Right atrium auricular region (tissue), 2 donors: ENCODE results near the gene PODXL. TPM values are rescaled to one million over a fixed set of nuclear protein-coding genes. Genes with fewer than 3 reads are reported as not detected.

Experiments used
- DNase-seq: peaks from one replicate; pipeline ENCODE4 v3.0.0-alpha.2; 2019; ENCODE audit warnings: low spot score
- H3K27ac ChIP-seq, 2 donors: fragments of 200-600 bp; sonication (generic); 1 replicate in 1 of 2; 2 replicates in 1 of 2; pipeline ENCODE4 v1.5.1; 2016 to 2019
- H3K27me3 ChIP-seq, 2 donors: fragments of 200-600 bp; sonication (generic); one replicate each; pipeline versions ENCODE4 v1.5.1 to v1.6.0; 2017 to 2019
- H3K36me3 ChIP-seq: fragments of 200-600 bp; sonication (generic); one replicate; pipeline ENCODE4 v1.5.1; 2016
- H3K4me1 ChIP-seq, 2 donors: fragments of 200-600 bp; sonication (generic); one replicate each; pipeline versions ENCODE4 v1.5.1 to v1.6.0; 2017 to 2019
- H3K4me3 ChIP-seq, 2 donors: fragments of 200-600 bp; sonication (generic); 1 replicate in 1 of 2; 2 replicates in 1 of 2; pipeline ENCODE4 v1.5.1; 2017 to 2019; ENCODE audit warnings: mild to moderate bottlenecking in 1 of 2, moderate library complexity in 1 of 2
- H3K9me3 ChIP-seq, 2 donors: fragments of 200-600 bp; sonication (generic); one replicate each; pipeline ENCODE4 v1.5.1; 2019
- CTCF ChIP-seq, 2 donors: fragments of 200-600 bp; sonication (generic); IDR thresholded peaks; one replicate each; pipeline ENCODE4 v1.5.1; 2019; ENCODE audit warnings: antibody characterized with exemption in 2 of 2
- total RNA-seq, 2 donors: library from RNA; depleted of rRNA; stranded (reverse); fragments of >200 nt; gene quantifications; one replicate each; pipeline ENCODE4 v1.1.0, GENCODE V29; 2016

The PODXL gene
- total RNA-seq, 2 donors from 2014 or later: 47.6 to 144 TPM

DNA sequence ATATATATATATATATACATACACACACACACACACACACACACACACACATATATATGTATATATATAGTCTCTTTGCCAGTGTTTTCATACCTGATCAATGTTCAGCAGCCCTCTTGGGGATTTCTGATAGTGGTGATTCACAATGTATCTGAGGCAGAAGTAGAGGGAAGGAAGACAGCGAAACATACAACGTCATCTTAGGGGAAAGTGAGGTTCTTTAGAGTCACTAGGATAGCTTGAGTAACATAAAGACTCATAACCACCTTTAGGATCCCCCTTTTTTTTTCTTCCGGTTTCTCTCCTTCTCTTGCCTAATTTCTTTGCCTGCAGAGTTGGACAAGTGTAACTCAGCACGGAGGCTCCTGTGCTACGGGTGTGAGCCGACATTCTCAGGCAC lies 56.6 kb downstream of the PODXL start:
- no peak overlapping the region for H3K27ac ChIP-seq
- TF ChIP-seq CTCF (IDR thresholded peaks at IDR 0.05): no peak
- no peaks in the 10 kb centered on the region for H3K9me3 ChIP-seq
- no peak overlapping the region for H3K4me3 ChIP-seq
- H3K36me3 ChIP-seq: peaks cover 5% of the 10 kb centered on the region
- no peaks in the 10 kb centered on the region for H3K27me3 ChIP-seq
- no peak for DNase-seq
- peaks cover 0 to 43% of the 10 kb centered on the region in 2 donors for H3K4me1 ChIP-seq

DNA sequence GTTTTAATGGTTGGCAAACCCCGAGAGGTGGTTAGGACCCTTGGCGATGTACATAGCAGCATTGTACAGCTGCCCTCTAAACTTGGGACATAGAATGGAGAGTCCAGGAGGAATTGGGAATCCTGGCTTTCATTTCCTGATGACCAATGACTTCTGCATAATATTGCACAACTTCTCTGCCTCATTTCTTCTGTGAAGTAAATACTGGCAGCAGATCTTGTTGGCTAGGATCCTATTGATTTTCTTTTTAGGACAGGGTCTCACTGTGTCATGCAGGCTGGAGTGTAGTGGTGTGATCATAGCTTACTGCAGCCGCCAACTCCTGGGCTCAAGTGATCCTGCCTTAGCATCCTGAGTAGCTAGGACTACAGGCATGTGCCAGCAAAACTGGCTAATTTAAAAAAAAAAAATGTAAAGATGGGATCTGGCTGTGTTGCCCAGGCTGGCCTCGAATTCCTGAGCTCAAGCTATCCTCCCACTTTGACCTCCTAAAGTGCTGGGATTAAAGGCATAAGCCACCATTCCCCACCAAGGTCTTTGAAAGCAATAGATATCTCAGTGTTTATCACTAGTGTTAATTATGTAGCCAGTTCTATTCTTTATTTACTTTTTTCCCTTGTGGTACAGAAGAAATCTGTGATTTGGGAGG lies 58.1 kb downstream of the PODXL start:
- Histone ChIP-seq H3K36me3 (peaks cover 4% of the 10 kb centered on the region), H3K27me3 (no peaks in the 10 kb centered on the region), H3K27ac (peak overlapping the region in 1 of 2 donors; percentile 54), H3K9me3 (no peaks in the 10 kb centered on the region), H3K4me1 (peaks cover 0 to 31% of the 10 kb centered on the region in 2 donors), H3K4me3 (no peak overlapping the region)
- TF ChIP-seq CTCF (IDR thresholded peaks at IDR 0.05): no peak
- no peak for DNase-seq

DNA sequence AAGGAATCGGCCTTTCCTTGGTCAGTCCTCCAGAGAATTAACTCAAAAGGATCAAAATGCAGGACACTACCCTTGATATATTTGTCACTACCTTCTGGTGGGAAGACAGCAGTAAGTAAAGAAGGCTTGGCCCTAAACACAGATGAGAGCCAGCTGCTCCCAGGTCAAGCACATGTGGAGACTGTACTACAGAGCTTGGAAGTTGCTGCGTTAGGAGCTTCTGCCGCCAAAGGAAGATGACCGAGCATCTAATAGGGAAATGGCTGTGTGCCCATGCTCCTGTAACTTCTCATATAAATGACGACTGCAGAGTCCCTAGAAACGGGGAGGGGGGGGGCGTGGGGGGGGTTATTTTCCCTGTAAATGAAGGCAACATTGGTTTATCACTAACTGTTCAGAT lies 59.0 kb downstream of the PODXL start:
- Histone ChIP-seq H3K4me3 (no peak overlapping the region), H3K9me3 (no peaks in the 10 kb centered on the region), H3K36me3 (peaks cover 4% of the 10 kb centered on the region), H3K27ac (peak overlapping the region in 1 of 2 donors; percentile 54), H3K4me1 (peaks cover 0 to 22% of the 10 kb centered on the region in 2 donors), H3K27me3 (no peaks in the 10 kb centered on the region)
- DNase-seq: no peak
- no peak for TF ChIP-seq CTCF (IDR thresholded peaks at IDR 0.05)

DNA sequence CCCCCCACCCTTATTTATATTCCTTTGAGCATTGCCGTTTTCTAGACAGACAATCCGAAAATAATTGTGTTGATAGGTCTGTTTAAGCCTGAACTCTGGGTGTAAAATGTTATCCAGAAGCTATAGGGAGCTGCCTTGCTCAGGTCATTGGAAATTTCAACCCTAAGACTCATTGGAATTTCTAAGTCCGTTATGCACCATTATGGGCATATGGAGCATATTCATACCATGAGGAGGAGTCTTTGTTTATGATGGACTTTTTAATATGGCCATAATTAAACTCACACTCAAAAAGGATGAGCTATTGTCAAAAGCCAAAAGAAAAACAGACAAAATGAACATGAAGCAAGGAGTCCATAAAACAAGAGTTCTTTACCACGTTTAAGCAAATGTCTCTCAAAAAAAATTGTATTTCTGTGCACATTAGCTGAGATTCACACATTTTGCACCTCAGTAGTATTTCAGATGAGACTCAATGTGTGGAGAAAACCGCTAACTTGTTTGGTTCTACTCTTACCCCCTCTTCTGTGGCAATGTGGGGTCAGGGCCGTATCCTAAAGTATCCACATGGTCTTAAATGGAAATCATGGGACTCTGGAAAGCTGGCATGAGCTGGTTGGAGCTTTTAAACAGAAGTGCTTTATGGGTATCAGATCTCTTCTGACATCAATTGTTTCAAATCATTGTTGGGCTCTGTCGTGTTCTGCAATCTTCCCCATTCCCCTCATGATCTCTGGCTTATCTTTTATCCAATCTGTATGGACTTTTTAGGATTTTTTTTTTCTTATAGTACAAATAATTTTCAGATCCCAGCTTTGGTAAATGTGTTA lies 60.5 kb downstream of the PODXL start:
- Histone ChIP-seq H3K4me1 (peaks cover 0 to 11% of the 10 kb centered on the region in 2 donors), H3K9me3 (no peaks in the 10 kb centered on the region), H3K27me3 (no peaks in the 10 kb centered on the region), H3K36me3 (peaks cover 4% of the 10 kb centered on the region), H3K4me3 (no peak overlapping the region), H3K27ac (no peak overlapping the region)
- DNase-seq: no peak
- TF ChIP-seq CTCF (IDR thresholded peaks at IDR 0.05): no peak

- Histone ChIP-seq H3K4me1 (peaks cover 0 to 11% of the 10 kb centered on the region in 2 donors), H3K9me3 (no peaks in the 10 kb centered on the region), H3K4me3 (no peak overlapping the region), H3K36me3 (peaks cover 4% of the 10 kb centered on the region), H3K27ac (no peak overlapping the region), H3K27me3 (no peaks in the 10 kb centered on the region)
- no peak for TF ChIP-seq CTCF (IDR thresholded peaks at IDR 0.05)
- DNase-seq: no peak
These were observed 62.2 kb downstream of the PODXL start for GRCh38 chr7:131494182-131494581.
